IMR-90 (cell line): ENCODE results near the gene ZBTB44. TPM values are rescaled to one million over a fixed set of nuclear protein-coding genes. Genes with fewer than 3 reads are reported as not detected.
A peak's percentile ranks its signal among the peaks of the same experiment; 100 is the strongest.

Experiments
- ATAC-seq: fragments of 200-7000 bp; cut with Tn5 transposase; 2 replicates; pipeline ENCODE4 v1.9.1; 2020; ENCODE audit warnings: low read depth, mild to moderate bottlenecking, moderate library complexity
- BruUV-seq: library from RNA; stranded (reverse); fragments of 400-500 nt; replicated peaks from 2 replicates; lab custom pipeline; 2021; lab: Mats Ljungman, UMichigan
- CTCF ChIA-PET: fragments of 300-600 bp; formaldehyde crosslinking; extraction: SDS; loops from one replicate; lab custom pipeline; 2021; ENCODE audit warnings: antibody characterized with exemption; lab: Yijun Ruan, JAX
- POLR2A ChIA-PET: fragments of 300-600 bp; sonication (Branson Sonifier 250); formaldehyde crosslinking; loops from one replicate; lab custom pipeline; 2022; ENCODE audit warnings: antibody characterized with exemption; ENCODE audit not compliant: unreplicated experiment; lab: Charles Lee
- DNase-seq: peaks from one replicate; pipeline ENCODE4 v3.0.0; 2013
- H2AFZ ChIP-seq: replicated peaks from 2 replicates; pipeline ENCODE3; 2013; ENCODE audit warnings: low read length, mild to moderate bottlenecking; ENCODE audit not compliant: poor library complexity
- H2AK5ac ChIP-seq: 2 replicates; pipeline ENCODE4 v1.6.1; 2013; ENCODE audit warnings: low read depth, low read length, inconsistent platforms
- H2AK9ac ChIP-seq: replicated peaks from 2 replicates; pipeline ENCODE3; 2013; ENCODE audit warnings: mild to moderate bottlenecking, low read depth, low read length, moderate library complexity; ENCODE audit not compliant: poor library complexity
- H2BK120ac ChIP-seq: 2 replicates; pipeline ENCODE4 v1.6.1; 2013; ENCODE audit warnings: low read depth, low read length, inconsistent platforms
- H2BK15ac ChIP-seq: 3 replicates; pipeline ENCODE4 v1.6.1; 2013; ENCODE audit warnings: low read depth, low read length, inconsistent platforms
- H2BK20ac ChIP-seq: 2 replicates; pipeline ENCODE4 v1.6.1; 2013; ENCODE audit warnings: low read depth, mild to moderate bottlenecking, inconsistent platforms, low read length, moderate library complexity
- H2BK5ac ChIP-seq: 2 replicates; pipeline ENCODE4 v1.6.1; 2013; ENCODE audit warnings: mild to moderate bottlenecking, low read depth, low read length, inconsistent platforms; ENCODE audit not compliant: poor library complexity, severe bottlenecking
- H3K14ac ChIP-seq: replicated peaks from 2 replicates; pipeline ENCODE4 v1.6.1; 2013; ENCODE audit warnings: low read depth, low read length, inconsistent platforms
- H3K18ac ChIP-seq: 2 replicates; pipeline ENCODE4 v1.6.1; 2013; ENCODE audit warnings: low read depth, low read length, control low read depth
- H3K23ac ChIP-seq: 2 replicates; pipeline ENCODE4 v1.6.1; 2013; ENCODE audit warnings: low read depth, low read length, inconsistent platforms
- H3K27ac ChIP-seq: 2 replicates; pipeline ENCODE4 v1.5.1; 2013; ENCODE audit warnings: mild to moderate bottlenecking, control low read depth, low read length; ENCODE audit not compliant: insufficient read depth
- H3K27me3 ChIP-seq: 2 replicates; pipeline ENCODE4 v1.6.1; 2013; ENCODE audit warnings: low read length; ENCODE audit not compliant: control insufficient read depth, insufficient read depth
- H3K36me3 ChIP-seq: 2 replicates; pipeline ENCODE4 v1.6.1; 2013; ENCODE audit warnings: low read length, mixed read lengths; ENCODE audit not compliant: control insufficient read depth, insufficient read depth
- H3K4ac ChIP-seq: 2 replicates; pipeline ENCODE4 v1.6.1; 2013; ENCODE audit warnings: low read depth, low read length, inconsistent platforms
- H3K4me1 ChIP-seq: 2 replicates; pipeline ENCODE4 v1.6.1; 2013; ENCODE audit warnings: low read length, mixed read lengths; ENCODE audit not compliant: control insufficient read depth, insufficient read depth
- H3K4me2 ChIP-seq: 2 replicates; pipeline ENCODE4 v1.6.1; 2013; ENCODE audit warnings: low read depth, mild to moderate bottlenecking, control low read depth, low read length, moderate library complexity
- H3K4me3 ChIP-seq: 2 replicates; pipeline ENCODE4 v1.5.1; 2013; ENCODE audit warnings: low read depth, mild to moderate bottlenecking, control low read depth, low read length, moderate library complexity; ENCODE audit not compliant: insufficient read depth
- H3K56ac ChIP-seq: 2 replicates; pipeline ENCODE4 v1.6.1; 2013; ENCODE audit warnings: low read length, inconsistent platforms; ENCODE audit not compliant: insufficient read depth; ENCODE audit errors: extremely low read depth
- H3K79me1 ChIP-seq, 2 experiments: 2 replicates each; pipeline ENCODE4 v1.6.1; 2013; ENCODE audit warnings: low read length in 2 of 2, inconsistent platforms in 1 of 2, low read depth in 1 of 2
- H3K9ac ChIP-seq: 2 replicates; pipeline ENCODE4 v1.6.1; 2013; ENCODE audit warnings: low read depth, low read length, control low read depth
- H3K9me1 ChIP-seq: 2 replicates; pipeline ENCODE4 v1.6.1; 2013; ENCODE audit warnings: low read length, inconsistent platforms; ENCODE audit not compliant: insufficient read depth
- H3K9me3 ChIP-seq: 2 replicates; pipeline ENCODE4 v1.6.1; 2013; ENCODE audit warnings: low read length; ENCODE audit not compliant: control insufficient read depth, insufficient read depth
- H4K20me1 ChIP-seq: 2 replicates; pipeline ENCODE4 v1.6.1; 2013; ENCODE audit warnings: low read length, inconsistent platforms; ENCODE audit not compliant: insufficient read depth
- H4K5ac ChIP-seq: 2 replicates; pipeline ENCODE4 v1.6.1; 2013; ENCODE audit warnings: mild to moderate bottlenecking, low read depth, low read length, control low read depth
- H4K8ac ChIP-seq, 2 experiments: 2 replicates each; pipeline ENCODE4 v1.6.1; 2013; ENCODE audit warnings: low read depth in 2 of 2, low read length in 2 of 2, control low read depth in 1 of 2, inconsistent platforms in 1 of 2
- H4K91ac ChIP-seq: 2 replicates; pipeline ENCODE4 v1.6.1; 2013; ENCODE audit warnings: low read depth, low read length, inconsistent platforms; ENCODE audit not compliant: insufficient read depth
- CHD1 ChIP-seq: IDR thresholded peaks from 2 replicates; pipeline ENCODE4 v1.6.1; 2012; ENCODE audit warnings: low read depth, low read length, improper control_type of control experiment
- MAFK ChIP-seq: IDR thresholded peaks from 2 replicates; pipeline ENCODE4 v1.6.1; 2012; ENCODE audit warnings: low read depth, low read length, improper control_type of control experiment
- MAZ ChIP-seq: IDR thresholded peaks from 2 replicates; pipeline ENCODE4 v1.6.1; 2012; ENCODE audit warnings: low read depth, mild to moderate bottlenecking, low read length, improper control_type of control experiment, moderate library complexity, borderline replicate concordance
- MXI1 ChIP-seq: IDR thresholded peaks from 2 replicates; pipeline ENCODE4 v1.6.1; 2012; ENCODE audit warnings: low read depth, mild to moderate bottlenecking, low read length, moderate library complexity, borderline replicate concordance
- NFE2L2 ChIP-seq: fragments of 150-350 bp; IDR thresholded peaks from 2 replicates; pipeline ENCODE4 v1.6.1; 2016; ENCODE audit warnings: low read depth, mild to moderate bottlenecking, low read length
- POLR2A ChIP-seq: IDR thresholded peaks from 2 replicates; pipeline ENCODE4 v1.6.1; 2012; ENCODE audit warnings: mild to moderate bottlenecking, low read depth, low read length
- RAD21 ChIP-seq: IDR thresholded peaks from 2 replicates; pipeline ENCODE4 v1.6.1; 2012; ENCODE audit warnings: low read length, improper control_type of control experiment
- RFX5 ChIP-seq: IDR thresholded peaks from 2 replicates; pipeline ENCODE4 v1.8.0; 2012; ENCODE audit warnings: low read depth, mild to moderate bottlenecking, low read length, moderate library complexity
- SMC3 ChIP-seq: fragments of 150-350 bp; IDR thresholded peaks from 2 replicates; pipeline ENCODE4 v1.6.1; 2016; ENCODE audit warnings: low read depth, mild to moderate bottlenecking, antibody characterized with exemption, low read length, moderate library complexity
- WGBS, 2 experiments: methylation state at CpG; one replicate each; pipeline versions ENCODE4 v1.1.5 to v1.1.7; 2013; ENCODE audit warnings: missing lambda C conversion rate in 2 of 2; ENCODE audit not compliant: insufficient read length in 1 of 2; ENCODE audit errors: extremely low coverage in 2 of 2; 5-methylcytosine and 5-hydroxymethylcytosine counted together
- dilution Hi-C: fragments of 300-500 bp; cut with HindIII; formaldehyde crosslinking; loops from one replicate; pipeline ENCODE4 v1.14.3; 2018; ENCODE audit warnings: low sequenced_read_pairs; ENCODE audit not compliant: unreplicated experiment
- in situ Hi-C: fragments of 300-500 bp; cut with MboI; formaldehyde crosslinking; loops from 3 replicates; pipeline ENCODE4 v1.14.3; 2019; ENCODE audit warnings: low sequenced_read_pairs, inconsistent platforms, mixed read lengths
- intact Hi-C: fragments of 100-400 bp; cut with micrococcal nuclease; formaldehyde crosslinking; loops from 2 replicates; pipeline ENCODE4 v1.10.0; 2022
- polyA plus RNA-seq, 3 experiments: library from polyadenylated mRNA; depleted of rRNA; stranded (reverse); fragments of >200 nt; gene quantifications; 2 replicates each; pipeline ENCODE4 v1.2.3, GENCODE V29; 2012; ENCODE audit warnings: low replicate concordance in 1 of 3
- total RNA-seq: library from RNA; depleted of rRNA; stranded (reverse); fragments of >200 nt; gene quantifications from 2 replicates; pipeline ENCODE4 v1.2.3, GENCODE V29; 2012
- TF ChIP-seq, protein P1 (sequence below): fragments of 150-350 bp; IDR thresholded peaks from 2 replicates; pipeline ENCODE4 v1.6.1; 2016; ENCODE audit warnings: low read depth, mild to moderate bottlenecking, low read length, moderate library complexity, borderline replicate concordance
- TF ChIP-seq, protein P2 (sequence below): conservative IDR thresholded peaks from 2 replicates; pipeline ENCODE4 v1.5.1; 2012; ENCODE audit warnings: mild to moderate bottlenecking, low read depth, low read length, improper control_type of control experiment

The ZBTB44 gene
- total and polyA plus RNA-seq, 2 of the 4 experiments (the other 2 are of a cell fraction), result 6.9 to 23.3 TPM

DNA sequence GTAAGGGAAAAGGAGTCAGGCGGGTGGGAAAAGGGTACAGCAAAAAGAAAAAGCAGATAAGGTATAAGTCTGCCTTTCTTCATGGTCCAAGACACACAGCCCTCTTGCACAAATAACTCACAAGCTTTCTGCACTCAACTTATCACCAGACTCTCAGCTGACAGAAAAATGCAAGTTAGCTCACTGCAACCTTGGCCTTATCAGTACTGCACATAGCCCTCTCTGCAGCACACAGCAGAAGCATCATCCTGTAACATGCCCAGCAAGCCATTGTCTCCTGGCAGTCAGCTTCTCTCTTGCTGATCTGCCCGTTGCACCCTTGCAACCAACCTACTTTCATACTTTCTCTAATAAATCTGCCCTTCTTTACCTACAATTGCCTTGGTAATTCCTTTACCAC lies 5.8 kb downstream of the ZBTB44 start:
- ChIA-PET POLR2A (no interaction called here), CTCF (no interaction called here)
- no peak overlapping the region for H2BK20ac ChIP-seq
- no peak overlapping the region for H3K4me2 ChIP-seq
- intact Hi-C loops (no loop called here), dilution Hi-C loops (no loop called here), in situ Hi-C loops (no loop called here)
- BruUV-seq, result no TSS peak
- no peak overlapping the region for H3K27ac ChIP-seq
- no peak overlapping the region for H4K8ac ChIP-seq
- H3K4me1 ChIP-seq, result no peaks in the 10 kb centered on the region
- WGBS, 2 experiments, result 89% methylated on average over 1 of the region's 2 CpGs; no CpG with 5 or more reads in 1 of the 2 experiments
- no peak overlapping the region for H2AK9ac ChIP-seq
- 0 out of 2 replicates have a peak, but pooled peaks cover 1% of the 10 kb centered on the region for H3K36me3 ChIP-seq
- no peak for TF ChIP-seq CHD1
- no peak for TF ChIP-seq RAD21
- no peak for TF ChIP-seq MAFK
- TF ChIP-seq MAZ, result no peak
- no peak for TF ChIP-seq NFE2L2
- TF ChIP-seq, protein P1, sequence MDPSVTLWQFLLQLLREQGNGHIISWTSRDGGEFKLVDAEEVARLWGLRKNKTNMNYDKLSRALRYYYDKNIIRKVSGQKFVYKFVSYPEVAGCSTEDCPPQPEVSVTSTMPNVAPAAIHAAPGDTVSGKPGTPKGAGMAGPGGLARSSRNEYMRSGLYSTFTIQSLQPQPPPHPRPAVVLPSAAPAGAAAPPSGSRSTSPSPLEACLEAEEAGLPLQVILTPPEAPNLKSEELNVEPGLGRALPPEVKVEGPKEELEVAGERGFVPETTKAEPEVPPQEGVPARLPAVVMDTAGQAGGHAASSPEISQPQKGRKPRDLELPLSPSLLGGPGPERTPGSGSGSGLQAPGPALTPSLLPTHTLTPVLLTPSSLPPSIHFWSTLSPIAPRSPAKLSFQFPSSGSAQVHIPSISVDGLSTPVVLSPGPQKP, result no peak
- no peak for TF ChIP-seq SMC3
- TF ChIP-seq RFX5, result no peak
- TF ChIP-seq MXI1, result no peak
- no peak for TF ChIP-seq POLR2A
- TF ChIP-seq, protein P2, sequence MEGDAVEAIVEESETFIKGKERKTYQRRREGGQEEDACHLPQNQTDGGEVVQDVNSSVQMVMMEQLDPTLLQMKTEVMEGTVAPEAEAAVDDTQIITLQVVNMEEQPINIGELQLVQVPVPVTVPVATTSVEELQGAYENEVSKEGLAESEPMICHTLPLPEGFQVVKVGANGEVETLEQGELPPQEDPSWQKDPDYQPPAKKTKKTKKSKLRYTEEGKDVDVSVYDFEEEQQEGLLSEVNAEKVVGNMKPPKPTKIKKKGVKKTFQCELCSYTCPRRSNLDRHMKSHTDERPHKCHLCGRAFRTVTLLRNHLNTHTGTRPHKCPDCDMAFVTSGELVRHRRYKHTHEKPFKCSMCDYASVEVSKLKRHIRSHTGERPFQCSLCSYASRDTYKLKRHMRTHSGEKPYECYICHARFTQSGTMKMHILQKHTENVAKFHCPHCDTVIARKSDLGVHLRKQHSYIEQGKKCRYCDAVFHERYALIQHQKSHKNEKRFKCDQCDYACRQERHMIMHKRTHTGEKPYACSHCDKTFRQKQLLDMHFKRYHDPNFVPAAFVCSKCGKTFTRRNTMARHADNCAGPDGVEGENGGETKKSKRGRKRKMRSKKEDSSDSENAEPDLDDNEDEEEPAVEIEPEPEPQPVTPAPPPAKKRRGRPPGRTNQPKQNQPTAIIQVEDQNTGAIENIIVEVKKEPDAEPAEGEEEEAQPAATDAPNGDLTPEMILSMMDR, result no peak
- DNase-seq (peak; percentile 2), ATAC-seq (no peak)
- H4K20me1 ChIP-seq, result peaks cover 8% of the 10 kb centered on the region; the same call in 1 of the 2 replicates
- H3K23ac ChIP-seq, result no peak overlapping the region
- no peak overlapping the region for H2AFZ ChIP-seq
- H4K5ac ChIP-seq, result no peak overlapping the region
- no peak overlapping the region for H3K14ac ChIP-seq
- peaks cover 20 to 28% of the 10 kb centered on the region in 2 experiments for H3K79me1 ChIP-seq
- H3K27me3 ChIP-seq, result no peaks in the 10 kb centered on the region
- H3K56ac ChIP-seq, result no peak overlapping the region
- H2BK15ac ChIP-seq, result no peak overlapping the region
- H2AK5ac ChIP-seq, result no peak overlapping the region
- H3K4me3 ChIP-seq, result no peak overlapping the region
- H4K91ac ChIP-seq, result no peak overlapping the region
- no peak overlapping the region for H3K18ac ChIP-seq
- no peaks in the 10 kb centered on the region for H3K9me3 ChIP-seq
- H3K4ac ChIP-seq, result no peak overlapping the region
- no peak overlapping the region for H2BK5ac ChIP-seq
- H2BK120ac ChIP-seq, result no peak overlapping the region
- 0 out of 2 replicates have a peak, but pooled peaks cover 2% of the 10 kb centered on the region for H3K9me1 ChIP-seq
- no peak overlapping the region for H3K9ac ChIP-seq
